H1 (cell line): ENCODE data around the gene ARL9. TPM values are rescaled to one million over a fixed set of nuclear protein-coding genes. Genes with fewer than 3 reads are reported as not detected.

ENCODE experiments used
- CTCF ChIA-PET: fragments of 300-600 bp; sonication (Branson Sonifier 250); formaldehyde crosslinking; loops from one replicate; lab custom pipeline; 2021; ENCODE audit not compliant: partially characterized antibody; lab: Charles Lee
- POLR2A ChIA-PET: fragments of 300-600 bp; sonication (Branson Sonifier 250); formaldehyde crosslinking; loops from one replicate; lab custom pipeline; 2021; ENCODE audit warnings: inconsistent platforms; ENCODE audit not compliant: partially characterized antibody; lab: Charles Lee
- DNase-seq, 2 experiments: peaks; one replicate each; pipeline versions ENCODE4 v3.0.0 to v3.0.0-alpha.2; 2010 to 2022; ENCODE audit warnings: low spot score in 2 of 2, low read depth in 1 of 2, mixed read lengths in 1 of 2
- FAIRE-seq: peaks from 2 replicates; lab custom pipeline; 2011; peaks lifted over from hg19 to GRCh38; lab: Jason Lieb, UNC
- H2AFZ ChIP-seq: 2 replicates; pipeline ENCODE4 v1.8.1; 2012; ENCODE audit warnings: low read length, inconsistent platforms
- H2AK5ac ChIP-seq: 2 replicates; pipeline ENCODE4 v1.6.1; 2013; ENCODE audit warnings: low read depth, low read length
- H2BK120ac ChIP-seq: replicated peaks from 2 replicates; pipeline ENCODE3; 2013; ENCODE audit warnings: low read depth, low read length, inconsistent platforms
- H2BK12ac ChIP-seq: 2 replicates; pipeline ENCODE4 v1.6.1; 2013; ENCODE audit warnings: low read depth, low read length
- H2BK15ac ChIP-seq: 2 replicates; pipeline ENCODE4 v1.6.1; 2013; ENCODE audit warnings: low read length
- H2BK20ac ChIP-seq: 2 replicates; pipeline ENCODE4 v1.6.1; 2013; ENCODE audit warnings: low read length
- H2BK5ac ChIP-seq: 2 replicates; pipeline ENCODE4 v1.6.1; 2013; ENCODE audit warnings: low read depth, low read length
- H3K14ac ChIP-seq: 2 replicates; pipeline ENCODE4 v1.6.1; 2013; ENCODE audit warnings: inconsistent platforms; ENCODE audit not compliant: insufficient read length
- H3K18ac ChIP-seq: 2 replicates; pipeline ENCODE4 v1.6.1; 2013; ENCODE audit warnings: low read length; ENCODE audit errors: extremely low read depth
- H3K23ac ChIP-seq: 2 replicates; pipeline ENCODE4 v1.6.1; 2013; ENCODE audit warnings: inconsistent platforms; ENCODE audit not compliant: insufficient read length
- H3K23me2 ChIP-seq: 2 replicates; pipeline ENCODE4 v1.6.1; 2013; ENCODE audit warnings: low read depth, low read length
- H3K27ac ChIP-seq: 2 replicates; pipeline ENCODE4 v1.6.1; 2011; ENCODE audit warnings: low read depth, low read length, inconsistent platforms
- H3K27me3 ChIP-seq, 4 experiments: replicated peaks in 1 of 4; 1 replicate in 1 of 4; 2 replicates in 3 of 4; pipeline versions ENCODE4 v1.6.1 to v1.8.1; 2011 to 2013; ENCODE audit warnings: low read length in 3 of 4, mild to moderate bottlenecking in 3 of 4, inconsistent platforms in 2 of 4, mixed read lengths in 2 of 4, moderate library complexity in 1 of 4; ENCODE audit not compliant: control insufficient read depth in 3 of 4, insufficient read depth in 3 of 4; ENCODE audit errors: extremely low read depth in 1 of 4
- H3K36me3 ChIP-seq, 4 experiments: 2 replicates each; pipeline versions ENCODE4 v1.6.1 to v1.8.1; 2011 to 2013; ENCODE audit warnings: mild to moderate bottlenecking in 4 of 4, low read length in 3 of 4, moderate library complexity in 2 of 4, control low read depth in 1 of 4, inconsistent platforms in 1 of 4; ENCODE audit not compliant: insufficient read depth in 4 of 4, control insufficient read depth in 2 of 4
- H3K4ac ChIP-seq: replicated peaks from 2 replicates; pipeline ENCODE3; 2013; ENCODE audit warnings: low read length, low read depth, mixed read lengths, inconsistent platforms; ENCODE audit not compliant: insufficient read length
- H3K4me1 ChIP-seq, 4 experiments: replicated peaks in 1 of 4; 1 replicate in 1 of 4; 2 replicates in 3 of 4; pipeline versions ENCODE4 v1.6.1 to v1.8.1; 2011 to 2013; ENCODE audit warnings: low read length in 3 of 4, inconsistent platforms in 2 of 4, mixed read lengths in 1 of 4; ENCODE audit not compliant: insufficient read depth in 4 of 4, control insufficient read depth in 3 of 4
- H3K4me2 ChIP-seq, 2 experiments: 2 replicates each; pipeline versions ENCODE4 v1.6.1 to v1.8.1; 2011 to 2013; ENCODE audit warnings: low read depth in 2 of 2, low read length in 2 of 2, control low read depth in 1 of 2, inconsistent platforms in 1 of 2, mild to moderate bottlenecking in 1 of 2; ENCODE audit not compliant: insufficient read depth in 1 of 2
- H3K4me3 ChIP-seq, 4 experiments: fragments of 200-600, 300-600 bp in 1 of 4; sonication (generic), shearing (Covaris generic), sonication (Bioruptor Twin) in 1 of 4; 2 replicates each; pipeline versions ENCODE4 v1.5.1 to v1.8.1; 2011 to 2016; ENCODE audit warnings: low read length in 4 of 4, low read depth in 3 of 4, control low read depth in 2 of 4, inconsistent platforms in 2 of 4, mild to moderate bottlenecking in 2 of 4, mixed read lengths in 1 of 4, moderate library complexity in 1 of 4; ENCODE audit not compliant: insufficient read depth in 2 of 4; ENCODE audit errors: extremely low read depth in 1 of 4
- H3K56ac ChIP-seq: replicated peaks from 2 replicates; pipeline ENCODE3; 2013; ENCODE audit warnings: low read depth, mild to moderate bottlenecking, mixed read lengths, low read length, inconsistent platforms; ENCODE audit not compliant: insufficient read length
- H3K79me1 ChIP-seq: 2 replicates; pipeline ENCODE4 v1.6.1; 2013; ENCODE audit warnings: low read depth, low read length, control low read depth
- H3K79me2 ChIP-seq, 2 experiments: 2 replicates each; pipeline versions ENCODE4 v1.6.1 to v1.8.1; 2012 to 2013; ENCODE audit warnings: low read length in 2 of 2, mild to moderate bottlenecking in 2 of 2, inconsistent platforms in 1 of 2; ENCODE audit not compliant: insufficient read depth in 2 of 2, control insufficient read depth in 1 of 2
- H3K9ac ChIP-seq, 4 experiments: replicated peaks in 1 of 4; 1 replicate in 1 of 4; 2 replicates in 3 of 4; pipeline versions ENCODE4 v1.6.1 to v1.8.1; 2011 to 2013; ENCODE audit warnings: low read depth in 3 of 4, low read length in 3 of 4, control low read depth in 2 of 4, mild to moderate bottlenecking in 2 of 4, moderate library complexity in 2 of 4, inconsistent platforms in 1 of 4; ENCODE audit errors: extremely low read depth in 1 of 4
- H3K9me3 ChIP-seq, 2 experiments: 2 replicates each; pipeline versions ENCODE4 v1.6.1 to v1.8.1; 2012 to 2013; ENCODE audit warnings: mild to moderate bottlenecking in 2 of 2, moderate library complexity in 2 of 2, control low read depth in 1 of 2, inconsistent platforms in 1 of 2, low read depth in 1 of 2, low read length in 1 of 2, mixed read lengths in 1 of 2; ENCODE audit not compliant: insufficient read depth in 2 of 2
- H4K20me1 ChIP-seq, 2 experiments: replicated peaks in 1 of 2; 2 replicates each; pipeline versions ENCODE3 to v1.8.1; 2011 to 2013; ENCODE audit warnings: inconsistent platforms in 2 of 2, low read length in 2 of 2, mild to moderate bottlenecking in 1 of 2; ENCODE audit not compliant: insufficient read depth in 2 of 2, control insufficient read depth in 1 of 2
- H4K5ac ChIP-seq: 2 replicates; pipeline ENCODE4 v1.6.1; 2013; ENCODE audit warnings: low read length, low read depth, mixed read lengths, inconsistent platforms; ENCODE audit not compliant: insufficient read length
- H4K8ac ChIP-seq: 2 replicates; pipeline ENCODE4 v1.8.0; 2013; ENCODE audit warnings: mild to moderate bottlenecking, moderate library complexity, low read length, inconsistent platforms; ENCODE audit not compliant: insufficient read depth; ENCODE audit errors: extremely low read depth
- H4K91ac ChIP-seq: replicated peaks from 2 replicates; pipeline ENCODE3; 2013; ENCODE audit warnings: low read length, mixed read lengths, inconsistent platforms; ENCODE audit not compliant: insufficient read length
- CHD2 ChIP-seq: IDR thresholded peaks from 2 replicates; pipeline ENCODE4 v1.6.1; 2012; ENCODE audit warnings: low read length, improper control_type of control experiment
- RBBP5 ChIP-seq: IDR thresholded peaks from 2 replicates; pipeline ENCODE4 v1.7.1; 2012; ENCODE audit warnings: low read depth, mild to moderate bottlenecking, inconsistent platforms, low read length, moderate library complexity, borderline replicate concordance
- TAF1 ChIP-seq: IDR thresholded peaks from 2 replicates; pipeline ENCODE4 v1.6.1; 2011; ENCODE audit warnings: mild to moderate bottlenecking, low read depth, low read length
- polyA plus RNA-seq, 7 experiments: library from polyadenylated mRNA; depleted of rRNA in 3 of 7; stranded (reverse) in 5 of 7; unstranded in 2 of 7; fragments of >200 nt in 5 of 7; fragments of 200-250 nt in 2 of 7; gene quantifications; 1 replicate in 5 of 7; 2 replicates in 1 of 7; 4 replicates in 1 of 7; pipeline versions ENCODE4 v1.2.1 to v1.2.3, GENCODE V29; 2011 to 2013; ENCODE audit warnings: missing spikeins in 2 of 7, mixed read lengths in 2 of 7
- total RNA-seq: library from RNA; stranded (reverse); fragmentation: NEBNext Ultra II Directional; extraction: Animal tissue kit (Norgen Biotek cat#: 25700); gene quantifications from 2 replicates; pipeline ENCODE4 v1.2.1, GENCODE V29; 2021

Gene ARL9
- total and polyA plus RNA-seq, 2 of the 8 experiments (the other 6 are each of a cell fraction or from before 2014, with no cell fraction given), result 0.60 to 0.76 TPM

DNA sequence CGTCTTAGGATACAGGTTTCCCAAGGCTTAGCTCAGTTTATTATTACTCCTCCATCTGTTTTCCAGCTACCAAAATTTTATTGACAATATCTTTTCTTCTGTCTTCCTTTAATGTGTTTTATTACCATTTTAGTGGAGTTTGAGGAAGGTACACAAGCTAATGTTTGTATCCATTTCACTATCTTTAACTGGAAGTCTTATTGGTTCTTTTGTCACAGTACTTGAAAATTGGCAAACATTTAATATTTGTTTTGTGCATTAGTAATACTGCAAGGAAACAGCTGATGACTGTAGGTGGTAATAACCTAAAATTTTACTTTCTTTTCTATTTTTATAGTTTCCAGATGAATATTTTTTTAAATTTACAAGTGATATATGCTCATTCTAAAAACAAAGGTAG lies 9.3 kb upstream of the ARL9 start (continued):
- no peak for TF ChIP-seq CHD2

DNA sequence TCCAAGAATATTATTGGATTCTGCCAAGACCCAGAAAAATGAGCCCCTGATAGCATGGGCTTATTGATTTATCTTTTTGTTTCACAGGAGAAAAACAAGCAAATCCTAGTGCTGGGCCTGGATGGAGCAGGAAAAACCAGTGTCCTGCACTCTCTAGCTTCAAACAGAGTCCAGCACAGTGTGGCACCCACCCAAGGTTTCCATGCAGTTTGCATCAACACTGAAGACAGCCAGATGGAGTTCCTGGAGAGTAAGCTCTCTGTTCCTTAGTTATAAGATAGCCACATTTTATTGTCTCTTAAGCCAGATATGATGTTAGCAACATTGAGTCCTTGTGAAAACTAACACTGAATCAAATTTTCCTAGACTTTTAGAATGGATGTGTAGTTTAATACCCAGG lies 5.5 kb downstream of the ARL9 start:
- Histone ChIP-seq H3K18ac (no peak overlapping the region), H2BK15ac (no peak overlapping the region), H4K20me1 (no peaks in the 10 kb centered on the region), H3K27ac (no peak overlapping the region), H3K4me1 (peaks cover 0 to 3% (median 2%) of the 10 kb centered on the region in 4 experiments; a peak in 4 of 7 replicates), H2BK5ac (no peak overlapping the region), H3K9me3 (no peaks in the 10 kb centered on the region), H3K4ac (no peak overlapping the region), H2AFZ (no peak overlapping the region), H3K27me3 (peaks cover 3 to 11% (median 9%) of the 10 kb centered on the region in 4 experiments), H3K23me2 (peaks cover 4% of the 10 kb centered on the region; the same call in 1 of the 2 replicates), H3K56ac (no peak overlapping the region), H3K23ac (no peak overlapping the region), H4K91ac (no peak overlapping the region), H2BK12ac (no peak overlapping the region), H2AK5ac (no peak overlapping the region), H3K4me2 (no peak overlapping the region), H3K36me3 (no peaks in the 10 kb centered on the region), H4K8ac (no peak overlapping the region), H3K79me1 (no peaks in the 10 kb centered on the region), H3K9ac (no peak overlapping the region), H3K14ac (no peak overlapping the region), H2BK20ac (no peak overlapping the region), H2BK120ac (no peak overlapping the region), H3K4me3 (no peak overlapping the region), H4K5ac (no peak overlapping the region), H3K79me2 (no peaks in the 10 kb centered on the region)
- no peak for DNase-seq
- ChIA-PET CTCF (interaction anchor here (0.9 to 1.4 kb wide), 2 partner anchors 33 to 34 kb away, joined by 3 to 4 read pairs; no protein-coding TSS in a partner anchor), POLR2A (interaction anchor here (0.6 kb wide), 1 partner anchor 342 kb away, joined by 4 read pairs; no protein-coding TSS in a partner anchor)
- peak; percentile 7 for FAIRE-seq
- no peak for TF ChIP-seq RBBP5
- no peak for TF ChIP-seq TAF1
